ENCODE results near the gene BLM. TPM values are rescaled to one million over a fixed set of nuclear protein-coding genes. Genes with fewer than 3 reads are reported as not detected.

Gene BLM
- total RNA-seq, 4 donors from 2014 or later, result 0.72 to 2.4 (median 0.84) TPM

- 91% methylated on average over 8 of the region's 8 CpGs for WGBS
- Histone ChIP-seq H3K4me3 (no peak overlapping the region), H3K4me1 (no peaks in the 10 kb centered on the region), H3K9me3 (no peaks in the 10 kb centered on the region), H3K27me3 (no peaks in the 10 kb centered on the region), H3K27ac (no peak overlapping the region), H3K36me3 (no peaks in the 10 kb centered on the region)
- no peak for DNase-seq (ENCODE audit: low spot score in 2 of 2)
- TF ChIP-seq POLR2A (IDR thresholded peaks at IDR 0.05) (no peak), EP300 (IDR thresholded peaks at IDR 0.05) (no peak), POLR2AphosphoS5 (IDR thresholded peaks at IDR 0.05) (no peak)
Observed at GRCh38 chr15:90751300-90751825, 34.2 kb downstream of the BLM start.

DNA sequence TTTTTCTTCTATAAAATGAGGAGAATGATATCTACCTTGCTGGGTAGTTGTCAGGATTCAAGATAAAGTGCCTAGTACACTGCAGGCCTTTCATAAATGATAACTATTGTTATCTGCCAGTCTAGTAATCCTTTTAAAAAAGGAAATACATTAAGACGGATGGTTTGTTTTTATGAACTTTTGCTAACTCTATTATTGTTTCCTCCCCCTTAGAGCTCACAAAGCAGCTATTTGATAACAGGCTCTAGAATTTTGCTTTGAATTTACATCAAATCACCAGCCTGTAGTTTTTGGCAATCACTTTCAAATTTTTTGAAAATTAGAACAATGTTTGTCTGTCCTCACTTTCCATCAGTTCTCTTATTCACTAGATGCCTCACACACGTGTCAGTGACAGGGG lies 39.8 kb downstream of the BLM start:
- Histone ChIP-seq H3K4me1 (peaks cover 13% of the 10 kb centered on the region), H3K27ac (no peak overlapping the region), H3K4me3 (no peak overlapping the region), H3K36me3 (no peaks in the 10 kb centered on the region), H3K9me3 (no peaks in the 10 kb centered on the region), H3K27me3 (no peaks in the 10 kb centered on the region)
- no peak for DNase-seq (ENCODE audit: low spot score in 2 of 2)
- WGBS, result 74% methylated on average over 2 of the region's 2 CpGs
- TF ChIP-seq EP300 (IDR thresholded peaks at IDR 0.05) (no peak), POLR2AphosphoS5 (IDR thresholded peaks at IDR 0.05) (no peak), POLR2A (IDR thresholded peaks at IDR 0.05) (no peak)
- TF ChIP-seq, protein P1, sequence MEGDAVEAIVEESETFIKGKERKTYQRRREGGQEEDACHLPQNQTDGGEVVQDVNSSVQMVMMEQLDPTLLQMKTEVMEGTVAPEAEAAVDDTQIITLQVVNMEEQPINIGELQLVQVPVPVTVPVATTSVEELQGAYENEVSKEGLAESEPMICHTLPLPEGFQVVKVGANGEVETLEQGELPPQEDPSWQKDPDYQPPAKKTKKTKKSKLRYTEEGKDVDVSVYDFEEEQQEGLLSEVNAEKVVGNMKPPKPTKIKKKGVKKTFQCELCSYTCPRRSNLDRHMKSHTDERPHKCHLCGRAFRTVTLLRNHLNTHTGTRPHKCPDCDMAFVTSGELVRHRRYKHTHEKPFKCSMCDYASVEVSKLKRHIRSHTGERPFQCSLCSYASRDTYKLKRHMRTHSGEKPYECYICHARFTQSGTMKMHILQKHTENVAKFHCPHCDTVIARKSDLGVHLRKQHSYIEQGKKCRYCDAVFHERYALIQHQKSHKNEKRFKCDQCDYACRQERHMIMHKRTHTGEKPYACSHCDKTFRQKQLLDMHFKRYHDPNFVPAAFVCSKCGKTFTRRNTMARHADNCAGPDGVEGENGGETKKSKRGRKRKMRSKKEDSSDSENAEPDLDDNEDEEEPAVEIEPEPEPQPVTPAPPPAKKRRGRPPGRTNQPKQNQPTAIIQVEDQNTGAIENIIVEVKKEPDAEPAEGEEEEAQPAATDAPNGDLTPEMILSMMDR (IDR thresholded peaks at IDR 0.05), result no peak

DNA sequence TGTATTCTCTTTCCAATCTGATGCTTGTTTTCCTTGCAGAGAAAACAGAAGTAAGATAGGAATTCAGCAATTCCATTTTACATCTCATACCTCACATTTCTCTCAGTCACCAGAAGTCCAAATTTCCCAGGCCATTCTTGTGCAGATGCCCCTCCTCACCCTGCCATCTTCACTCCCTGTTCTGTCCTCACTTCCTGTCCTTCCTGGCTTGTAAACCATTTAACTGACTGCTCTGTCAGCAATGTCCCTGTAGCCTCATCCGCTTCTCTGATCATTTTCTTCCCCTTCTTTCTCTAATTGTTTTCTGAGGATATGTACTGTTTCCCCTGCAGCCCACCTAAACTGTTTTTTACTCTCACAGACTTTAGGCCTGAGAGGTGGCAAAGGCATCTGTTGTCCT lies 40.3 kb downstream of the BLM start:
- no peak overlapping the region for H3K27ac ChIP-seq
- no peak for TF ChIP-seq POLR2A (IDR thresholded peaks at IDR 0.05)
- TF ChIP-seq, protein P1 (IDR thresholded peaks at IDR 0.05), result no peak
- TF ChIP-seq POLR2AphosphoS5 (IDR thresholded peaks at IDR 0.05), result no peak
- TF ChIP-seq EP300 (IDR thresholded peaks at IDR 0.05), result no peak
- WGBS, result 90% methylated on average over 1 of the region's 1 CpG
- H3K9me3 ChIP-seq, result no peaks in the 10 kb centered on the region
- H3K36me3 ChIP-seq, result no peaks in the 10 kb centered on the region
- H3K4me1 ChIP-seq, result peaks cover 17% of the 10 kb centered on the region
- H3K27me3 ChIP-seq, result no peaks in the 10 kb centered on the region
- no peak overlapping the region for H3K4me3 ChIP-seq
- no peak for DNase-seq (ENCODE audit: low spot score in 2 of 2)

GRCh38 chr15:90760661-90761232 lies 43.6 kb downstream of the BLM start:
- TF ChIP-seq POLR2A (IDR thresholded peaks at IDR 0.05) (no peak), POLR2AphosphoS5 (IDR thresholded peaks at IDR 0.05) (no peak), EP300 (IDR thresholded peaks at IDR 0.05) (no peak)
- TF ChIP-seq, protein P1 (IDR thresholded peaks at IDR 0.05), result no peak
- H3K4me1 ChIP-seq, result peaks cover 20% of the 10 kb centered on the region
- H3K36me3 ChIP-seq, result no peaks in the 10 kb centered on the region
- DNase-seq (ENCODE audit: low spot score in 2 of 2), result no peak
- no peaks in the 10 kb centered on the region for H3K9me3 ChIP-seq
- H3K4me3 ChIP-seq, result no peak overlapping the region
- no peaks in the 10 kb centered on the region for H3K27me3 ChIP-seq
- peak overlapping the region; percentile 75 for H3K27ac ChIP-seq
- 80% methylated on average over 1 of the region's 1 CpG for WGBS

GRCh38 chr15:90761629-90762028 lies 44.5 kb downstream of the BLM start:
- peaks cover 20% of the 10 kb centered on the region for H3K4me1 ChIP-seq
- no peak for DNase-seq (ENCODE audit: low spot score in 2 of 2)
- WGBS, result 83% methylated on average over 3 of the region's 3 CpGs
- no peak overlapping the region for H3K4me3 ChIP-seq
- no peaks in the 10 kb centered on the region for H3K27me3 ChIP-seq
- TF ChIP-seq POLR2A (IDR thresholded peaks at IDR 0.05) (no peak), EP300 (IDR thresholded peaks at IDR 0.05) (no peak), POLR2AphosphoS5 (IDR thresholded peaks at IDR 0.05) (no peak)
- TF ChIP-seq, protein P1 (IDR thresholded peaks at IDR 0.05), result no peak
- no peaks in the 10 kb centered on the region for H3K36me3 ChIP-seq
- peak overlapping the region; percentile 75 for H3K27ac ChIP-seq
- H3K9me3 ChIP-seq, result no peaks in the 10 kb centered on the region

All from suprapubic skin (tissue), 4 donors.